Colonic mucosa (tissue), 4 donors: Measurements from ENCODE around the gene LRRC59. TPM values are rescaled to one million over a fixed set of nuclear protein-coding genes. Genes with fewer than 3 reads are reported as not detected.

Experiments
- DNase-seq: peaks from one replicate; pipeline ENCODE4 v3.0.0-alpha.2; 2020
- H3K27ac ChIP-seq: fragments of 200-600 bp; one replicate; pipeline ENCODE4 v1.8.0; 2021
- H3K27me3 ChIP-seq: fragments of 200-600 bp; one replicate; pipeline ENCODE4 v1.8.0; 2021
- H3K36me3 ChIP-seq: fragments of 200-600 bp; one replicate; pipeline ENCODE4 v1.8.0; 2021
- H3K4me1 ChIP-seq: fragments of 200-600 bp; one replicate; pipeline ENCODE4 v1.8.0; 2021; ENCODE audit warnings: mild to moderate bottlenecking
- H3K4me3 ChIP-seq: fragments of 200-600 bp; one replicate; pipeline ENCODE4 v1.8.0; 2021
- H3K9ac ChIP-seq, 2 donors: one replicate each; pipeline ENCODE4 v1.7.0; 2013; ENCODE audit warnings: control low read depth in 2 of 2, low read depth in 2 of 2, low read length in 2 of 2
- H3K9me3 ChIP-seq: fragments of 200-600 bp; one replicate; pipeline ENCODE4 v1.8.0; 2021
- CTCF ChIP-seq: fragments of 200-600 bp; IDR thresholded peaks from one replicate; pipeline ENCODE4 v1.8.0; 2022; ENCODE audit warnings: antibody characterized with exemption, mild to moderate bottlenecking
- intact Hi-C: fragments of 100-400 bp; cut with DNase I; formaldehyde crosslinking; loops from one replicate; pipeline ENCODE4 v1.14.1; 2022
- total RNA-seq, 2 donors: library from RNA; stranded (reverse); fragmentation: NEBNext Ultra II Directional in 1 of 2; extraction: Animal tissue kit (Norgen Biotek cat#: 25700) in 1 of 2; gene quantifications; one replicate each; pipeline ENCODE4 v1.2.1, GENCODE V29; 2021
- donor health status: healthy.
- donor health status: DM: no; HTN: no; CAD: no.
- donor health status: DM: no; HTN: no; CAD: no.

The LRRC59 gene
- total RNA-seq, 2 donors from 2014 or later: 147 to 265 TPM

DNA sequence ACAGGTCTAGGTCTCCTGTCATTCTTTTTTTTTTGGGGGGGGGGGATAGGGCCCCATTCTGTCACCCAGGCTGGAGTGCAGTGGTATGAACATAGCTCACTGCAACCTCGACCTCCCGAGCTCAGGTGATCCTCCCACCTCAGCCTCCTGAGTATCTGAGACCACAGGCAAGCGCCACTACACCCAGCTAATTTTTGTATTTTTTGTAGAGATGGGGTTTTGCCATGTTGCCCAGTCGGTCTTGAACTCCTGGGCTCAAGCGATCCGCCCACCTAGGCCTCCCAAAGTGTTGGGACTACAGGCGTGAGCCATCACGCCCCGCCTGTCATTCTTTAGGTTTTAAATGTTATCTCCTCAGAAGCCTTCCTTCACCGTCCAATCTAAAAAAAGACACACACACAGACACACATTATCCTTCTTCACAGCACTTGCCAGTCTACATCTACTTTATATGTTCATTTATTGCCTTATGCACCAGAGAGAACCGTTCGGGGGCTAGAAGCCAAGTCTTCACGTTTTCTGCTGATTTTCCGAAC lies 25.0 kb downstream of the LRRC59 start:
- Histone ChIP-seq H3K27me3 (no peaks in the 10 kb centered on the region), H3K27ac (peak overlapping the region; percentile 70), H3K36me3 (peaks cover 15% of the 10 kb centered on the region), H3K9me3 (no peaks in the 10 kb centered on the region), H3K4me3 (peak overlapping the region; percentile 56), H3K9ac (peak overlapping the region; percentile 60 to 87), H3K4me1 (peaks cover 12% of the 10 kb centered on the region)
- no peak for TF ChIP-seq CTCF
- intact Hi-C loops: no loop called here
- DNase-seq: no peak

GRCh38 chr17:50371526-50371925 lies 25.8 kb downstream of the LRRC59 start:
- Histone ChIP-seq H3K36me3 (peaks cover 20% of the 10 kb centered on the region), H3K9me3 (no peaks in the 10 kb centered on the region), H3K27me3 (no peaks in the 10 kb centered on the region), H3K4me1 (peaks cover 12% of the 10 kb centered on the region), H3K4me3 (no peak overlapping the region), H3K9ac (peak overlapping the region in 1 of 2 donors; percentile 87), H3K27ac (no peak overlapping the region)
- no peak for DNase-seq
- TF ChIP-seq CTCF: no peak
- intact Hi-C loops: no loop called here

DNA sequence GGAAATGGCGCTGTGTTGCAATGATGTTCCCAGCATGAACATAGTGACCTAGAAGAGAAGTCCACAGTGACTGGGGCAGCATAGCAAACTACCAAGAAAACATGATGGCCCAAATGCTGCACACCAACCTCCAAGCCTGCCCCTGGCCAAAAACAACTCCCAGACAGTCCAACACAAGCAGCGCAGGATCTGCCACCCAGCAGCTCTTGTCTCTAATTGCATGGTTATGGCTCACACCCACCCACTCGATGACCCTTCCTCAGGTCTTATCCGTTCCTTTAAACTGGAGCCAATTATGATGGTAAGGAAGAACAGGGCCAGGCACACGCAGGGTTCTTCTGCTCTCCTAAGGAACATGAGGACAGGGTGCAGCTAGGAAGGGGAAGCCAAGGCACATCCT lies 27.3 kb downstream of the LRRC59 start:
- no peaks in the 10 kb centered on the region for H3K9me3 ChIP-seq
- intact Hi-C loops: no loop called here
- TF ChIP-seq CTCF: no peak

GRCh38 chr17:50367401-50367800 lies 29.9 kb downstream of the LRRC59 start:
- Histone ChIP-seq H3K27ac (no peak overlapping the region), H3K36me3 (peaks cover 20% of the 10 kb centered on the region), H3K27me3 (no peaks in the 10 kb centered on the region), H3K4me1 (peaks cover 9% of the 10 kb centered on the region), H3K4me3 (no peak overlapping the region), H3K9ac (no peak overlapping the region), H3K9me3 (no peaks in the 10 kb centered on the region)
- TF ChIP-seq CTCF: no peak
- intact Hi-C loops: no loop called here
- DNase-seq: no peak

More for the DNA sequence above, 27.3 kb downstream of the LRRC59 start:
- Histone ChIP-seq H3K4me1 (peaks cover 12% of the 10 kb centered on the region), H3K27ac (no peak overlapping the region), H3K4me3 (no peak overlapping the region), H3K9ac (no peak overlapping the region), H3K36me3 (peaks cover 20% of the 10 kb centered on the region), H3K27me3 (no peaks in the 10 kb centered on the region)
- no peak for DNase-seq

GRCh38 chr17:50365649-50366393 lies 31.5 kb downstream of the LRRC59 start:
- intact Hi-C loops: no loop called here
- no peak for TF ChIP-seq CTCF
- H3K36me3 ChIP-seq: peaks cover 20% of the 10 kb centered on the region
- DNase-seq: no peak
- H3K9me3 ChIP-seq: no peaks in the 10 kb centered on the region
- no peaks in the 10 kb centered on the region for H3K27me3 ChIP-seq
- H3K9ac ChIP-seq: no peak overlapping the region
- no peak overlapping the region for H3K4me3 ChIP-seq
- peaks cover 5% of the 10 kb centered on the region for H3K4me1 ChIP-seq
- H3K27ac ChIP-seq: no peak overlapping the region
